ENCODE measurements around the gene PDHA2.
"Not testable (repeated sequence)": the region's sequence is repeated elsewhere in the genome, so short reads cannot be mapped to it uniquely, and the experiment has no call there.

Gene PDHA2

DNA sequence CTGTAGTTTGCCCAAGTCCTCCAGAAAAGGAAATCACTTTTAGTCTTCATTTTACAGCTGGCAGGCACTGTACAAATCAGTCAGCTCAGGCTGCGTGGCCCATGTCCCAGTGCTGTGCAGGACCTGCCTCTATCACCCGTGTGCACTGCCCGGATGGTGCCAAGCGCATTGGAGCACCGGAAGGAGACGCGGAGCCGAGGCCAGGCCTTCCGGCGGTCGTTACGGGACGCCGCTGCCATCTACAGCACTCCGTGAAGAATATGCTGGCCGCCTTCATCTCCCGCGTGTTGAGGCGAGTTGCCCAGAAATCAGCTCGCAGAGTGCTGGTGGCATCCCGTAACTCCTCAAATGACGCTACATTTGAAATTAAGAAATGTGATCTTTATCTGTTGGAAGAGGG is at the start of gene PDHA2:
Gene PDHA2, plus strand, starts transcription at position 203 of the 400 bp plus-strand sequence. Its CDS starts 58 bp downstream, at position 261.
- no peak for DNase-seq

DNA sequence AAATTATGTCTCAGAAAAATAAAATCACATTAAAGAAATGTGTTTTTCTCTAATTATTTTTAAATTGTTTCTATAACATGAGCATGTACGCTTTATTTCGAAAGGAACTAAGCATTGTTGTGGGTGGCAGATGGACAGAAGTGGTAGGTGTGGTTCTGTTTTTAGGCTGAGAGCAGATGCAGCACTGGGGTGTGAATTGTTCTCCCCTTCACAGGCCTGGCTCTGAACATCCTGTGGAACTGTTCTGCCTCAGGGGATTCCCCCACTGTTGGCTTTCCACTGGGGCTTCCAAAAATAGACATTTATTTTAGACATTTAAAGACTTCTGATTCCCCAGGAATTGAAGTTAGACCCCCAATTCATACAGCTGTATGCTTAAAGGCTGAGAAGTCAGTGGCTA is 41.9 kb upstream of the PDHA2 start:
- no peak for DNase-seq

DNA sequence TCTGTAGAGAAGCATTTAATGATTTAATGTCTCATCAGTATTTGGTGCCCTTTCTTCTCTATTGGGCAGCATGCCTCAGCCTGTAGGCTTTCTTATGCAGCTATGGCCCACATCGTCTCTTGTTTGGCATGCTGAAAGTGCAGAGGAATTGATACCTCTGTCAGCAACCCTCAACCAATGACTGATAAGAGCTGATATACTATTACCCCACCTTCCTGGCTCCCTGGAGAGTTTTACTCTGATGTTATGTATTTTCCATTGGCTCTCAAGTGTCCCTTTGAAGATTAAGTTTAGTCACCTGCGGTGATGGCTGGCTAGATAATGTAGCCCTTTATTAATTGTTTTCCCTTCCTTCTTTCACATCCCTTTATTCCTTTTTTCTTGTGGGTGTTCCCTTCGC is 41.2 kb upstream of the PDHA2 start:
- DNase-seq, result no peak

- DNase-seq, result no peak
Observed at GRCh38 chr4:95821867-95822266, 18.0 kb upstream of the PDHA2 start.

DNA sequence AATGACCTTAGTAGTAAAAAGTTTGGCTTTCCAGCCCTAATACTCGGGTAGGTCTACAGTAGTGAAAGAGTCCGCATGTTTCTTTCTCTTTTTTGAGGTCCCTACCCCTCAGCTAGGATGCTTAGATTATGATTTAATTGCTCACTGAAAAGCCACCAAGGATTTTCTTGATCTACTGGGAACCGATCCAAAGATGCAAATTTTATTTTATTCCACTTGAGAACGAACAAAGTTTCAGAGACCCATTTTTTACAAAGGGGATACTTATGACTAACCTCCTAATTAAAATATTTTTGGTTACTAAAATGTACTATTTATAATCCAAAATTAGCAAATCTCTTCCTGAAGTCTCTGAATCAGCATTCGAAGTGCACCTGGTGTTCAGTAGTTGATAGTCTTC is 14.3 kb upstream of the PDHA2 start:
- DNase-seq, result no peak

- no peak for DNase-seq
Observed at GRCh38 chr4:95830651-95831050, 9.2 kb upstream of the PDHA2 start.

DNA sequence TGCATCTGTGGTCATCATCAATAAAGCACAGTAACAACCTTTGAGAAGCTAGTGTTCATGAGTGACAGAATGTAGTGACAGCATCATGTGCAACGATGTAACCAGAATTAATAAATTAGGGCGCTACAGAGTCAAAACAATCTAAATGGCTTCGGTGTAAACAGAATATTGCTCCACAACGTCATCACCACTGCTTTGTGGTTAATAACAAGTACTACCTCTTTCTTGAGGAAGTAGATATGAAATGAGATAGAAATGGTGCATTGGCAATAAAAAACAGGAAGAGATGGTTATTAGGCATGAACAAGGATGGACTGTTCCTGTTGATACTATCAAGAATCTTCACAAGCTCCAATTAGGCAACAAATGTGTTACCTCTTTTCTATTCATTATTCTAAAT is 8.7 kb upstream of the PDHA2 start:
- DNase-seq, result no peak

DNA sequence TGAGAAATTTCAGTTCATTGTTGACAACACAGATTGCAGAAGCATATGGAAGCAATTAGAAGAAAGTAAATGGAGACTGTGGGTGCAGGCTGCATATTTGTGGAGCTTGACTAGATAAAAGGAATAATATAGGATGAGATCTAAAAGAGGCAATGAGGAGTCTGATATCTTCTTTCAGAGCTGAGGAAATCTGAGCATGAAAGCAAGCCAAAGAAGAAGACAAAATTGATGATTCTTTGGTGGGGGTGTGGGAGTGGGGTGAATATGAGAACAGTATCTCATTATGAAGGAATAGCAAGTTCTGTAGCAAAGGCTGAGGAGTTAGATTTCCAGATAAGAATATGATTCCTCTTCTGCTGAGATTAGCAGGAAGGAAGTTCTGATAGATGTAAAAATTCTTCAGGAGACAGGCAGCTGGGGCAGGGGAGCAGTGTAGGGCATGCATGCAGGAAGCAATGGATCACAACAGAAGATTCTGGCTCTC is 6.1 kb upstream of the PDHA2 start:
- no peak for DNase-seq

DNA sequence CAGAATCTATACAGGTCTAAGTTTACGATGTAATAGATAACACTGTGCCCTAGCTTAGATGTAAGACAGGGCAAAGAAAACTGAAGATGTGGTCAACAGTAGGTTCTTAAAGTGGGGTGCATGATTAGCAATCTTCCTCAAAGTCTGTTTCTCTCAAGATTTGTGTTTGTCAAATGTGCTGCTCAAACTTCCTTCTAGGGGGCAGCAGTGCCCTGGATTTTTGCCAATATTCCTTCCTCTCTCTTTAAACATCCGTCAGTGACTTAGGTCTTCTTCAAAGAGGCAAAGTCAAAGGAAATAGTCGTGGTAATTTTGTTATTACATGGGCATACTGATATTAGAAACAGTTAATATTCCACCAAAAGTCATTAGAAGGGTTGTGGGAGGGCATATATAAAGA is 4.2 kb upstream of the PDHA2 start:
- DNase-seq, result peak; percentile 2

GRCh38 chr4:95838192-95838591 is 1.7 kb upstream of the PDHA2 start:
- no peak for DNase-seq

- DNase-seq, result no peak
Observed at GRCh38 chr4:95847908-95848460, 8.1 kb downstream of the PDHA2 start.

- DNase-seq, result no peak
Observed at GRCh38 chr4:95850161-95850560, 10.3 kb downstream of the PDHA2 start.

- peak; percentile 0 for DNase-seq
Observed at GRCh38 chr4:95857761-95858160, 17.9 kb downstream of the PDHA2 start.

DNA sequence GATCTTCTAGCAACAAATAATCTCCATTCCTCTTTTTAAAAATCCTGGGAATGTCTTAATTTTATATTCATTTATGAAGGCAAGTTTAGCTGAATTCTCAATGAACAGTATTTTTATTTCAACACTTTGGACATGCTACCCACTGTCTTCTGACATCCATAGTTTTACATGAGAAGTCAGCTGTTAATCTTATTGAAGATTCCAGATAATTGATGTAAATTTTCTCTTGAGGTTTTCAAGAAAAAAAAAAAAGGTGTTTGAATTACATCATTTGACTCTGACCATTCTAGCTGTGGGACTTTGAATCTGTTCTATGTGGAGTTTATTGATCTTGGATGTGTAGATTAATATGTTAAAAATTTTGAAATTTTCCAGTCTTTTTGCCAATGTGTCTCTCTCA is 28.0 kb downstream of the PDHA2 start:
- DNase-seq, result no peak

DNA sequence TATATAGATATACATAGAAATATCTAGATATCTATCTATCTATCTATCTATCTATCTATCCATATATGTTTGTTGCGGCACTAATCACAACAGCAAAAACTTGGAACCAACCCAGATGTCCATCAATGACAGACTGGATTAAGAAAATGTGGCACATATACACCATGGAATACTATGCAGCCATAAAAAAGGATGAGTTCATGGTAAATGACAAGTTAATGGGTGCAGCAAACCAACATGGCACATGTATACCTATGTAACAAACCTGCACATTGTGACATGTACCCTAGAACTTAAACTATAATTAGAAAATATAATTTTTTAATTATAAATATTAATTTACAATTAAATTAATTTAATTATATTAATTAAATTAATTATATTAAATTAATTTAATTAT is 29.5 kb downstream of the PDHA2 start:
- DNase-seq, result not testable (repeated sequence)

DNA sequence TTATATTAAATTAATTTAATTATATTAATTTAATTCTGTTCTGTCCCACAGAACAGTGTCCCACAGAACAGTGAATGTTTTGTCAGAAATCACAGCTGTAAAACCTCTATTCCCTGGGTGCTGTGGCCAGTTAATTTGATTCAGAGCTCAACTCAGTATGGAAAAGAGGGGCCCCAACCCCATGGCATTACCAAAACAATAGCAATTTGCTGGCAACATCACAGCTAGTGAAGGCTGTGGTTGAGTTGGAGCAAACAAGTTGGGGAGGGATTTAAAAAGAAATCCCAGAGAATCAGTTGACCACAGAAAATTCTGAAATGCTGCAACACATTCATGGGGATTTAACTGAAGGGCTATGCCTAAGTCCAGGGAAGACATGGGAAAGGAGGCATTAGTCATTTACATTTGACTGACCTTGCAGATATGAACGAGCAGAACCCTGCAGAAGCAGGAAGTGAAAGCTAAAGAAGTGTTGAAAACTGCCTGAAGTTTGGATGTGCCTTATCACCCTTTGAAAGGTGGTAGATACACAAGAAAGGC is 30.1 kb downstream of the PDHA2 start:
- DNase-seq, result no peak

GRCh38 chr4:95877636-95878035 is 37.7 kb downstream of the PDHA2 start:
- no peak for DNase-seq

DNA sequence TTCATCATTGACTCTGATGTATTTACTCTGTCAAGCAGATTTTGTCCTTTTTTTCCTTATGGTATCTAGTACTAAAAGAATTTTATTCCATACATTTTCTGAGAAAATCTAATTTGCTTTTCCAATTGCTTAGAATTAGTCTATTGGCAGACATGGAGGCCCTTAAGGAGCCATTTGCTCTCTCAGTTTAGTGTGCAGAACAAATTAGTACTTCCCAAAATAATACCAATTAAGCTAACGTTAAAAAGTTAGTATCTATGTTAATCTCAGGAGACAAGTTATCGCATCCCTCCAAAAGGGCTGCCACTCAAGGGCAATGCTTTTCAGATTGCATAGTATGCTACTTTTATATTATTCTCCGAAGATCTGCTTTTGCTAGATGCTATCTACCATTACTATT is 47.7 kb downstream of the PDHA2 start:
- no peak for DNase-seq

- DNase-seq, result no peak
Observed at GRCh38 chr4:95889662-95890061, 49.8 kb downstream of the PDHA2 start.
